Measurements from ENCODE around the gene RTCA. TPM values are rescaled to one million over a fixed set of nuclear protein-coding genes. Genes with fewer than 3 reads are reported as not detected.
A peak's percentile ranks its signal among the peaks of the same experiment; 100 is the strongest.

RTCA gene
- total and polyA plus RNA-seq, 4 donors: 11.2 to 18.9 (median 15.1) TPM

DNA sequence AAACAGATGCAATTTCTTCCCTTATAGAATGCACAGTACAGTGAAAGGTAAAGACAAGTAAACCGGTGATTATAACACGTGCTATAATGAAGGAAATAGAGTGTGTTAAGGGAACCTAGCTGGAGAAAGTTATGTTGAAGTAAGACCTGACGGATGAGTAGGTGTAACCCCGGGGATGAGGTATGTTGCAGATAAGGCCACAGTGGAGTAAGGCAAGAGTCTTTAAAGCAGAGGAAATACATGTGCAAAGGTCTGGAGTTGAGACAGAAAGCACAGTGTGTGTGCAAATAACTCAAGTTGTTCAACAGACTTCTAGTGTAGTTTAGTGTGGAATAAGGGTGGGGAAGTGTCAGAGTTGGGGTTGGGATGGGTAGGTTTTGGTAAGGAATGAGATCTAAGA, 19.3 kb upstream of the RTCA start:
- Histone ChIP-seq H3K4me3 (ENCODE audit: low read depth in 1 of 3, low read length in 3 of 3) (no peak overlapping the region), H3K9me3 (ENCODE audit: control insufficient read depth in 4 of 4, low read length in 3 of 4) (no peaks in the 10 kb centered on the region), H3K9ac (ENCODE audit: low read depth in 1 of 2, low read length in 2 of 2) (no peak overlapping the region), H3K27me3 (ENCODE audit: control insufficient read depth in 4 of 4, insufficient read depth in 4 of 4, low read length in 3 of 4) (no peaks in the 10 kb centered on the region), H3K36me3 (ENCODE audit: control insufficient read depth in 4 of 4, insufficient read depth in 3 of 4, low read depth in 1 of 4, low read length in 3 of 4) (no peaks in the 10 kb centered on the region), H3K27ac (ENCODE audit: low read depth in 1 of 2, low read length in 2 of 2) (no peak overlapping the region), H3K4me1 (ENCODE audit: control insufficient read depth in 4 of 4, insufficient read depth in 4 of 4, low read length in 3 of 4) (peaks cover 4 to 17% (median 12%) of the 10 kb centered on the region in 4 donors)
- 84% methylated on average over 4 of the region's 4 CpGs for WGBS
- no peak for TF ChIP-seq RXRA (IDR thresholded peaks at IDR 0.05)
- no peak for TF ChIP-seq TAF1 (conservative IDR thresholded peaks at IDR 0.05)
- TF ChIP-seq, protein P1, sequence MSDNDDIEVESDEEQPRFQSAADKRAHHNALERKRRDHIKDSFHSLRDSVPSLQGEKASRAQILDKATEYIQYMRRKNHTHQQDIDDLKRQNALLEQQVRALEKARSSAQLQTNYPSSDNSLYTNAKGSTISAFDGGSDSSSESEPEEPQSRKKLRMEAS (IDR thresholded peaks at IDR 0.05): no peak
- TF ChIP-seq YY1 (IDR thresholded peaks at IDR 0.05): no peak
- no peak for TF ChIP-seq NR2F2 (IDR thresholded peaks at IDR 0.05)
- TF ChIP-seq, protein P2, sequence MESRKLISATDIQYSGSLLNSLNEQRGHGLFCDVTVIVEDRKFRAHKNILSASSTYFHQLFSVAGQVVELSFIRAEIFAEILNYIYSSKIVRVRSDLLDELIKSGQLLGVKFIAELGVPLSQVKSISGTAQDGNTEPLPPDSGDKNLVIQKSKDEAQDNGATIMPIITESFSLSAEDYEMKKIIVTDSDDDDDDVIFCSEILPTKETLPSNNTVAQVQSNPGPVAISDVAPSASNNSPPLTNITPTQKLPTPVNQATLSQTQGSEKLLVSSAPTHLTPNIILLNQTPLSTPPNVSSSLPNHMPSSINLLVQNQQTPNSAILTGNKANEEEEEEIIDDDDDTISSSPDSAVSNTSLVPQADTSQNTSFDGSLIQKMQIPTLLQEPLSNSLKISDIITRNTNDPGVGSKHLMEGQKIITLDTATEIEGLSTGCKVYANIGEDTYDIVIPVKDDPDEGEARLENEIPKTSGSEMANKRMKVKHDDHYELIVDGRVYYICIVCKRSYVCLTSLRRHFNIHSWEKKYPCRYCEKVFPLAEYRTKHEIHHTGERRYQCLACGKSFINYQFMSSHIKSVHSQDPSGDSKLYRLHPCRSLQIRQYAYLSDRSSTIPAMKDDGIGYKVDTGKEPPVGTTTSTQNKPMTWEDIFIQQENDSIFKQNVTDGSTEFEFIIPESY (IDR thresholded peaks at IDR 0.05): no peak
- TF ChIP-seq FOXA2 (IDR thresholded peaks at IDR 0.05): no peak
- TF ChIP-seq JUND (IDR thresholded peaks at IDR 0.05): no peak
- TF ChIP-seq SP1 (IDR thresholded peaks at IDR 0.05): no peak
- TF ChIP-seq RAD21 (IDR thresholded peaks at IDR 0.05): no peak
- TF ChIP-seq, protein P3, sequence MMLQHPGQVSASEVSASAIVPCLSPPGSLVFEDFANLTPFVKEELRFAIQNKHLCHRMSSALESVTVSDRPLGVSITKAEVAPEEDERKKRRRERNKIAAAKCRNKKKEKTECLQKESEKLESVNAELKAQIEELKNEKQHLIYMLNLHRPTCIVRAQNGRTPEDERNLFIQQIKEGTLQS (IDR thresholded peaks at IDR 0.05): no peak
- no peak for TF ChIP-seq FOXA1 (IDR thresholded peaks at IDR 0.05)
- TF ChIP-seq HNF4A (conservative IDR thresholded peaks at IDR 0.05): no peak
- TF ChIP-seq, protein P4, sequence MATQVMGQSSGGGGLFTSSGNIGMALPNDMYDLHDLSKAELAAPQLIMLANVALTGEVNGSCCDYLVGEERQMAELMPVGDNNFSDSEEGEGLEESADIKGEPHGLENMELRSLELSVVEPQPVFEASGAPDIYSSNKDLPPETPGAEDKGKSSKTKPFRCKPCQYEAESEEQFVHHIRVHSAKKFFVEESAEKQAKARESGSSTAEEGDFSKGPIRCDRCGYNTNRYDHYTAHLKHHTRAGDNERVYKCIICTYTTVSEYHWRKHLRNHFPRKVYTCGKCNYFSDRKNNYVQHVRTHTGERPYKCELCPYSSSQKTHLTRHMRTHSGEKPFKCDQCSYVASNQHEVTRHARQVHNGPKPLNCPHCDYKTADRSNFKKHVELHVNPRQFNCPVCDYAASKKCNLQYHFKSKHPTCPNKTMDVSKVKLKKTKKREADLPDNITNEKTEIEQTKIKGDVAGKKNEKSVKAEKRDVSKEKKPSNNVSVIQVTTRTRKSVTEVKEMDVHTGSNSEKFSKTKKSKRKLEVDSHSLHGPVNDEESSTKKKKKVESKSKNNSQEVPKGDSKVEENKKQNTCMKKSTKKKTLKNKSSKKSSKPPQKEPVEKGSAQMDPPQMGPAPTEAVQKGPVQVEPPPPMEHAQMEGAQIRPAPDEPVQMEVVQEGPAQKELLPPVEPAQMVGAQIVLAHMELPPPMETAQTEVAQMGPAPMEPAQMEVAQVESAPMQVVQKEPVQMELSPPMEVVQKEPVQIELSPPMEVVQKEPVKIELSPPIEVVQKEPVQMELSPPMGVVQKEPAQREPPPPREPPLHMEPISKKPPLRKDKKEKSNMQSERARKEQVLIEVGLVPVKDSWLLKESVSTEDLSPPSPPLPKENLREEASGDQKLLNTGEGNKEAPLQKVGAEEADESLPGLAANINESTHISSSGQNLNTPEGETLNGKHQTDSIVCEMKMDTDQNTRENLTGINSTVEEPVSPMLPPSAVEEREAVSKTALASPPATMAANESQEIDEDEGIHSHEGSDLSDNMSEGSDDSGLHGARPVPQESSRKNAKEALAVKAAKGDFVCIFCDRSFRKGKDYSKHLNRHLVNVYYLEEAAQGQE (IDR thresholded peaks at IDR 0.05): no peak
- TF ChIP-seq, protein P5, sequence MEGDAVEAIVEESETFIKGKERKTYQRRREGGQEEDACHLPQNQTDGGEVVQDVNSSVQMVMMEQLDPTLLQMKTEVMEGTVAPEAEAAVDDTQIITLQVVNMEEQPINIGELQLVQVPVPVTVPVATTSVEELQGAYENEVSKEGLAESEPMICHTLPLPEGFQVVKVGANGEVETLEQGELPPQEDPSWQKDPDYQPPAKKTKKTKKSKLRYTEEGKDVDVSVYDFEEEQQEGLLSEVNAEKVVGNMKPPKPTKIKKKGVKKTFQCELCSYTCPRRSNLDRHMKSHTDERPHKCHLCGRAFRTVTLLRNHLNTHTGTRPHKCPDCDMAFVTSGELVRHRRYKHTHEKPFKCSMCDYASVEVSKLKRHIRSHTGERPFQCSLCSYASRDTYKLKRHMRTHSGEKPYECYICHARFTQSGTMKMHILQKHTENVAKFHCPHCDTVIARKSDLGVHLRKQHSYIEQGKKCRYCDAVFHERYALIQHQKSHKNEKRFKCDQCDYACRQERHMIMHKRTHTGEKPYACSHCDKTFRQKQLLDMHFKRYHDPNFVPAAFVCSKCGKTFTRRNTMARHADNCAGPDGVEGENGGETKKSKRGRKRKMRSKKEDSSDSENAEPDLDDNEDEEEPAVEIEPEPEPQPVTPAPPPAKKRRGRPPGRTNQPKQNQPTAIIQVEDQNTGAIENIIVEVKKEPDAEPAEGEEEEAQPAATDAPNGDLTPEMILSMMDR (IDR thresholded peaks at IDR 0.05; ENCODE audit: low read depth, low read length, missing input control): no peak
- no peak for TF ChIP-seq EGR1 (IDR thresholded peaks at IDR 0.05; ENCODE audit: low read depth in 2 of 2)
- no peak for DNase-seq (ENCODE audit: low spot score)

DNA sequence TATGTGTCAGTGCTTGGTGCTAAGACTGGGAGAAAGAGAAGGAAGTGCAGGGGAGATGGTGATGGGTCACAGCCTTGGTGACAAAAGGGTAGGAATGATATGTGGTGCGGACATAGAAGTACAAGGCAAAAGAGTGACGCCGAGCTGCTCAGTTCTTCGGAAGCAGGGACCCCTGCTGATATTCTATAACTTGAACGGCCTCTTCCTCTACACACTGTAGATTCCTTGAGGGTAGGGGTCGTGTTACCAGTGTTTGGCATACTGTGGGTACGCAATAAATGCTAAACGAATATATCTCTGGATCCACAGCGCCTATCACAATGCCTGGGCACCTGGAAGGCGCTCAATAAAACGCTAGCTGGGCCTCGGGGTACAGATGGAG, 16.9 kb upstream of the RTCA start:
- no peaks in the 10 kb centered on the region for H3K27me3 ChIP-seq (ENCODE audit: control insufficient read depth in 4 of 4, insufficient read depth in 4 of 4, low read length in 3 of 4)
- peak overlapping the region; percentile 88 to 90 for H3K27ac ChIP-seq (ENCODE audit: low read depth in 1 of 2, low read length in 2 of 2)
- no peak for TF ChIP-seq TAF1 (conservative IDR thresholded peaks at IDR 0.05)
- TF ChIP-seq SP1 (IDR thresholded peaks at IDR 0.05): no peak
- no peak for TF ChIP-seq FOXA2 (IDR thresholded peaks at IDR 0.05)
- no peak for TF ChIP-seq RAD21 (IDR thresholded peaks at IDR 0.05)
- TF ChIP-seq JUND (IDR thresholded peaks at IDR 0.05): no peak
- TF ChIP-seq, protein P3 (IDR thresholded peaks at IDR 0.05): no peak
- no peak for TF ChIP-seq HNF4A (conservative IDR thresholded peaks at IDR 0.05)
- peaks cover 4 to 17% (median 12%) of the 10 kb centered on the region in 4 donors for H3K4me1 ChIP-seq (ENCODE audit: control insufficient read depth in 4 of 4, insufficient read depth in 4 of 4, low read length in 3 of 4)
- peak overlapping the region; percentile 76 to 99 (median 92) for H3K4me3 ChIP-seq (ENCODE audit: low read depth in 1 of 3, low read length in 3 of 3)
- no peaks in the 10 kb centered on the region for H3K36me3 ChIP-seq (ENCODE audit: control insufficient read depth in 4 of 4, insufficient read depth in 3 of 4, low read depth in 1 of 4, low read length in 3 of 4)
- under 1% methylated on average over 12 of the region's 12 CpGs for WGBS
- H3K9ac ChIP-seq (ENCODE audit: low read depth in 1 of 2, low read length in 2 of 2): peak overlapping the region; percentile 85 to 89
- DNase-seq (ENCODE audit: low spot score): no peak
- no peaks in the 10 kb centered on the region for H3K9me3 ChIP-seq (ENCODE audit: control insufficient read depth in 4 of 4, low read length in 3 of 4)
